Keratinocyte (primary cell): ENCODE data around the gene LRRC4C. TPM values are rescaled to one million over a fixed set of nuclear protein-coding genes. Genes with fewer than 3 reads are reported as not detected.

Source experiments
- DNase-seq: peaks from one replicate; pipeline ENCODE4 v3.0.0-alpha.2; 2011; ENCODE audit warnings: low read depth, missing footprints, low spot score
- FAIRE-seq: peaks from 2 replicates; lab custom pipeline; 2011; peaks lifted over from hg19 to GRCh38; lab: Jason Lieb, UNC
- H2AFZ ChIP-seq: 2 replicates; pipeline ENCODE4 v1.6.0; 2012; ENCODE audit warnings: low read length, control low read depth, inconsistent platforms; ENCODE audit not compliant: control insufficient read depth
- H3K27ac ChIP-seq: 2 replicates; pipeline ENCODE4 v1.5.1; 2011; ENCODE audit warnings: low read length; ENCODE audit not compliant: control insufficient read depth, insufficient read depth
- H3K27me3 ChIP-seq: 3 replicates; pipeline ENCODE4 v1.6.0; 2011; ENCODE audit warnings: low read length; ENCODE audit not compliant: control insufficient read depth, insufficient read depth; ENCODE audit errors: extremely low read depth
- H3K36me3 ChIP-seq, 2 experiments: 2 replicates in 1 of 2; 3 replicates in 1 of 2; pipeline ENCODE4 v1.5.1; 2011; ENCODE audit warnings: low read length in 2 of 2, mild to moderate bottlenecking in 1 of 2; ENCODE audit not compliant: control insufficient read depth in 2 of 2, insufficient read depth in 2 of 2; ENCODE audit errors: extremely low read depth in 1 of 2
- H3K4me1 ChIP-seq: 3 replicates; pipeline ENCODE4 v1.5.1; 2011; ENCODE audit warnings: low read length; ENCODE audit not compliant: control insufficient read depth, insufficient read depth; ENCODE audit errors: extremely low read depth
- H3K4me2 ChIP-seq: 3 replicates; pipeline ENCODE4 v1.6.0; 2011; ENCODE audit warnings: low read depth, low read length; ENCODE audit not compliant: control insufficient read depth, insufficient read depth; ENCODE audit errors: extremely low read depth
- H3K4me3 ChIP-seq, 3 experiments: fragments of 200-600 bp in 1 of 3; sonication (generic) in 1 of 3; 2 replicates in 2 of 3; 3 replicates in 1 of 3; pipeline ENCODE4 v1.5.1; 2011 to 2016; ENCODE audit warnings: low read length in 3 of 3, mild to moderate bottlenecking in 3 of 3, control low read depth in 2 of 3, inconsistent platforms in 1 of 3, low read depth in 1 of 3, mixed read lengths in 1 of 3, mixed run types in 1 of 3, moderate library complexity in 1 of 3; ENCODE audit not compliant: control insufficient read depth in 2 of 3, insufficient read depth in 2 of 3; ENCODE audit errors: extremely low read depth in 1 of 3
- H3K79me2 ChIP-seq: 2 replicates; pipeline ENCODE4 v1.6.0; 2012; ENCODE audit warnings: low read length; ENCODE audit not compliant: control insufficient read depth, insufficient read depth
- H3K9ac ChIP-seq: 3 replicates; pipeline ENCODE4 v1.6.0; 2011; ENCODE audit warnings: low read length; ENCODE audit not compliant: control insufficient read depth, insufficient read depth; ENCODE audit errors: extremely low read depth
- H3K9me1 ChIP-seq: 3 replicates; pipeline ENCODE4 v1.6.0; 2011; ENCODE audit warnings: low read length; ENCODE audit not compliant: control insufficient read depth, insufficient read depth; ENCODE audit errors: extremely low read depth
- H3K9me3 ChIP-seq: 2 replicates; pipeline ENCODE4 v1.5.1; 2012; ENCODE audit warnings: low read depth, low read length; ENCODE audit not compliant: control insufficient read depth
- H4K20me1 ChIP-seq: 3 replicates; pipeline ENCODE4 v1.6.0; 2011; ENCODE audit warnings: low read length; ENCODE audit not compliant: control insufficient read depth, insufficient read depth; ENCODE audit errors: extremely low read depth
- EZH2 ChIP-seq: IDR thresholded peaks from one replicate; pipeline ENCODE4 v1.6.1; 2012; ENCODE audit warnings: inconsistent platforms, mild to moderate bottlenecking, low read length, moderate library complexity
- dilution Hi-C: fragments of 300-500 bp; cut with MboI; formaldehyde crosslinking; loops from one replicate; pipeline ENCODE4 v1.7.0; 2020; ENCODE audit warnings: low sequenced_read_pairs; ENCODE audit not compliant: extremely low pct_ligation_motif_present
- polyA plus RNA-seq, 5 experiments: library from polyadenylated mRNA; depleted of rRNA in 3 of 5; stranded (reverse) in 3 of 5; stranded (forward) in 1 of 5; unstranded in 1 of 5; fragments of >200 nt; gene quantifications; 1 replicate in 1 of 5; 2 replicates in 3 of 5; 3 replicates in 1 of 5; pipeline versions ENCODE4 v1.2.1 to v1.2.3, GENCODE V29; 2011 to 2012; ENCODE audit warnings: missing spikeins in 2 of 5, low read depth in 1 of 5, low replicate concordance in 1 of 5
- TF ChIP-seq, protein P1 (sequence below), 3 experiments: IDR thresholded peaks in 1 of 3; conservative IDR thresholded peaks in 1 of 3; optimal IDR thresholded peaks in 1 of 3; 2 replicates in 2 of 3; 3 replicates in 1 of 3; pipeline versions ENCODE3 to v1.5.1; 2011; ENCODE audit warnings: low read length in 3 of 3, mild to moderate bottlenecking in 3 of 3, moderate library complexity in 2 of 3, control low read depth in 1 of 3, inconsistent platforms in 1 of 3; ENCODE audit not compliant: insufficient read depth in 2 of 3; ENCODE audit errors: extremely low read depth in 1 of 3

Gene LRRC4C
- polyA plus RNA-seq, 1 donor (not counting 4 experiments of a cell fraction or from before 2014, with no cell fraction given), result not detected

DNA sequence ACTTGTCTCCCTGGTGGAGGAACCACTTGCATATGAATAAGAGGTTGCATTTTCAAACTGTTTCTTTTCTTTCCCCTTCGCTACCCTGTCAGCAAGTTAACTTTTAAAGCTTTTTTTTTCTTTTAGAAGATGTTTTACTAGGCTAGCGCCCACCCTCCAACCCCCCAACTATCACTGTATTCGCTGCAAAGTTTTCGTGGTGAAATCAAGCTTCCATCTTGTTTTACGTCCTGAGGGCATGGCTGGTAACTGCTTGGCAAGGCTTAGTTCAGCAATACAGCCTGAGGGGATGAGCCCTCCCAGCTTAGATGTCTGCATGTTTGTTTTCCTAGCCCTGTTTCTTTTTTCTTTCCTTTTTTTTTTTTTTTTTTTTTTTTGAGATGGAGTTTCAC lies 1359.3 kb downstream of the LRRC4C start:
- TF ChIP-seq EZH2, result no peak
- TF ChIP-seq, protein P1, sequence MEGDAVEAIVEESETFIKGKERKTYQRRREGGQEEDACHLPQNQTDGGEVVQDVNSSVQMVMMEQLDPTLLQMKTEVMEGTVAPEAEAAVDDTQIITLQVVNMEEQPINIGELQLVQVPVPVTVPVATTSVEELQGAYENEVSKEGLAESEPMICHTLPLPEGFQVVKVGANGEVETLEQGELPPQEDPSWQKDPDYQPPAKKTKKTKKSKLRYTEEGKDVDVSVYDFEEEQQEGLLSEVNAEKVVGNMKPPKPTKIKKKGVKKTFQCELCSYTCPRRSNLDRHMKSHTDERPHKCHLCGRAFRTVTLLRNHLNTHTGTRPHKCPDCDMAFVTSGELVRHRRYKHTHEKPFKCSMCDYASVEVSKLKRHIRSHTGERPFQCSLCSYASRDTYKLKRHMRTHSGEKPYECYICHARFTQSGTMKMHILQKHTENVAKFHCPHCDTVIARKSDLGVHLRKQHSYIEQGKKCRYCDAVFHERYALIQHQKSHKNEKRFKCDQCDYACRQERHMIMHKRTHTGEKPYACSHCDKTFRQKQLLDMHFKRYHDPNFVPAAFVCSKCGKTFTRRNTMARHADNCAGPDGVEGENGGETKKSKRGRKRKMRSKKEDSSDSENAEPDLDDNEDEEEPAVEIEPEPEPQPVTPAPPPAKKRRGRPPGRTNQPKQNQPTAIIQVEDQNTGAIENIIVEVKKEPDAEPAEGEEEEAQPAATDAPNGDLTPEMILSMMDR (optimal IDR thresholded peaks at IDR 0.05 in 1 of 3, IDR thresholded peaks at IDR 0.05 in 1 of 3, conservative IDR thresholded peaks at IDR 0.05 in 1 of 3; ENCODE audit: extremely low read depth in 1 of 3, insufficient read depth in 2 of 3, low read length in 3 of 3), result no peak
- Histone ChIP-seq H3K27ac (no peak overlapping the region), H3K36me3 (no peaks in the 10 kb centered on the region), H3K4me2 (no peak overlapping the region), H4K20me1 (no peaks in the 10 kb centered on the region), H3K9me3 (no peaks in the 10 kb centered on the region), H3K4me1 (no peaks in the 10 kb centered on the region), H3K79me2 (no peaks in the 10 kb centered on the region), H3K9ac (no peak overlapping the region), H3K9me1 (no peaks in the 10 kb centered on the region), H3K27me3 (no peaks in the 10 kb centered on the region), H2AFZ (no peak overlapping the region), H3K4me3 (no peak overlapping the region)
- DNase-seq, result no peak
- FAIRE-seq, result no peak
- dilution Hi-C loops, result no loop called here

DNA sequence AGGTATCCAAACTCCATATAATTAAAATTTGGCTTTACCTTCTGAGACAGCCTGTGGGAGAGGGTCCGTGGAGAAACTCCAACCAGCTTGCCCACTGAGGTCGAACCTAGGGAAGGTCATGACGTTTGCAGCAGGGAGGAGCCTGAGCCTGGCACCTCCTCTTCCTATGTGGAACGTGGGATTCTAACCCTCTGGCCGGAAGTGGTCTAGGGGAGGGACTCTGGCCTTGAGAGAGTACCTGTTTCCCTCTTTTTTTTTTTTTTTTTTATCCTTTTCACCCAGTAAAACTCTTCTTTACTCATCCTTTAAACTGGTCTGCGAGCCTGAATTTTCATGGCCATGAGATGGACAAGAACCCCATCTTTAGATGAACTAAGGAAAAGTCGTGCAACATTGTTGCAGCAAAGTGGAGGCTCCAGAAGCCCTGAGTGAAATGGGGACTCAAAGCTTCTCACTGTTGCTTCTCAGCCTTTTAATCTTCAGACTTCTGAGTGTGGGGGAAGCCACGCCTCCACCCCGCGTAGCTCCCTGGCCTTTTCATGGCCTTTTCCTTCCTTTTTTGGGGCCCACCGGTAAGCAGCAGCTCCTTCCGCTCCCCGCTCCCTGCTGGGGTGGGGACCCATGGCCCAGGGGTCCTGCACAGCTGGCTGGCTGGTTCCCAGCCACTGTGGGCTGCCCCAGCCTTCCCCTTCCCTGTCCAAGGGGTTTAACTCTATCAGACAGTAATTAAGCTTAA lies 1359.9 kb downstream of the LRRC4C start:
- dilution Hi-C loops, result no loop called here

More for the DNA sequence above, 1359.9 kb downstream of the LRRC4C start:
- TF ChIP-seq, protein P1 (optimal IDR thresholded peaks at IDR 0.05 in 1 of 3, IDR thresholded peaks at IDR 0.05 in 1 of 3, conservative IDR thresholded peaks at IDR 0.05 in 1 of 3; ENCODE audit: extremely low read depth in 1 of 3, insufficient read depth in 2 of 3, low read length in 3 of 3), result no peak
- no peak for TF ChIP-seq EZH2
- DNase-seq (no peak), FAIRE-seq (no peak)
- Histone ChIP-seq H3K27me3 (no peaks in the 10 kb centered on the region), H3K9me1 (no peaks in the 10 kb centered on the region), H3K9ac (no peak overlapping the region), H3K79me2 (no peaks in the 10 kb centered on the region), H3K9me3 (no peaks in the 10 kb centered on the region), H4K20me1 (no peaks in the 10 kb centered on the region), H3K4me1 (no peaks in the 10 kb centered on the region), H3K4me2 (no peak overlapping the region), H3K27ac (no peak overlapping the region), H3K36me3 (no peaks in the 10 kb centered on the region), H2AFZ (no peak overlapping the region), H3K4me3 (no peak overlapping the region)
